A549 (cell line): ENCODE data around the gene SORCS2. TPM values are rescaled to one million over a fixed set of nuclear protein-coding genes. Genes with fewer than 3 reads are reported as not detected.

Experiments used
- ATAC-seq, 2 experiments: fragments of 200-7000 bp in 1 of 2; fragments of >200 bp in 1 of 2; cut with Nextera tagmentation in 1 of 2; cut with Tn5 transposase in 1 of 2; 3 replicates each; pipeline versions ENCODE4 v1.8.0 to v1.9.1; 2018 to 2020; ENCODE audit warnings: mild to moderate bottlenecking in 1 of 2, moderate library complexity in 1 of 2
- CTCF ChIA-PET: fragments of 300-600 bp; sonication (Branson Sonifier 250); formaldehyde crosslinking; extraction: SDS; loops from one replicate; lab custom pipeline; 2021; ENCODE audit warnings: antibody characterized with exemption, inconsistent platforms; lab: Yijun Ruan, JAX
- POLR2A ChIA-PET: fragments of 350-600 bp; formaldehyde crosslinking; extraction: SDS; loops from one replicate; lab custom pipeline; 2021; ENCODE audit warnings: antibody characterized with exemption, inconsistent platforms; lab: Yijun Ruan, JAX
- DNase-seq, 2 experiments: peaks; one replicate each; pipeline versions ENCODE4 v3.0.0 to v3.0.0-alpha.2; 2011 to 2016; ENCODE audit warnings: low read depth in 1 of 2, low spot score in 1 of 2
- FAIRE-seq: peaks from 2 replicates; lab custom pipeline; 2011; peaks lifted over from hg19 to GRCh38; lab: Jason Lieb, UNC
- H3K27ac ChIP-seq, 2 experiments: fragments of >200 bp; sonication (Bioruptor Twin); formaldehyde crosslinking; 3 replicates each; pipeline ENCODE4 v1.5.1; 2016 to 2017
- H3K4me1 ChIP-seq: fragments of >200 bp; sonication (Bioruptor Twin); formaldehyde crosslinking; 3 replicates; pipeline ENCODE4 v1.6.1; 2016
- H3K4me2 ChIP-seq: fragments of >200 bp; sonication (Bioruptor Twin); formaldehyde crosslinking; 3 replicates; pipeline ENCODE4 v1.6.1; 2016
- H3K4me3 ChIP-seq: fragments of >200 bp; sonication (Bioruptor Twin); formaldehyde crosslinking; 3 replicates; pipeline ENCODE4 v1.5.1; 2016
- H3K9me3 ChIP-seq: fragments of >200 bp; sonication (Bioruptor Twin); formaldehyde crosslinking; 3 replicates; pipeline ENCODE4 v1.6.1; 2016
- BHLHE40 ChIP-seq: IDR thresholded peaks from 2 replicates; pipeline ENCODE4 v1.6.1; 2012; ENCODE audit warnings: low read depth, low read length, inconsistent platforms
- CBX8 ChIP-seq: fragments of 200-600 bp; sonication (generic); IDR thresholded peaks from 2 replicates; pipeline ENCODE4 v1.6.1; 2016
- CHD4 ChIP-seq: fragments of 200-600 bp; sonication (generic); IDR thresholded peaks from 2 replicates; pipeline ENCODE4 v1.6.1; 2016; ENCODE audit warnings: antibody characterized with exemption, mild to moderate bottlenecking, borderline replicate concordance
- CTCF ChIP-seq: fragments of >200 bp; sonication (Bioruptor Twin); formaldehyde crosslinking; IDR thresholded peaks from 3 replicates; pipeline ENCODE4 v1.5.1; 2016
- E2F6 ChIP-seq: IDR thresholded peaks from 2 replicates; pipeline ENCODE4 v1.6.1; 2012; ENCODE audit warnings: low read depth, borderline replicate concordance
- EHF ChIP-seq: fragments of 250-450 bp; sonication (Bioruptor Pico); IDR thresholded peaks from 2 replicates; pipeline ENCODE4 v1.5.0; 2020; ENCODE audit warnings: mild to moderate bottlenecking
- ELK1 ChIP-seq: fragments of 150-350 bp; IDR thresholded peaks from 2 replicates; pipeline ENCODE4 v1.6.1; 2014; ENCODE audit warnings: low read depth, mild to moderate bottlenecking, low read length
- ESRRA ChIP-seq: fragments of 150-350 bp; IDR thresholded peaks from 2 replicates; pipeline ENCODE4 v1.6.1; 2014; ENCODE audit warnings: mild to moderate bottlenecking, low read length, borderline replicate concordance
- FOSB ChIP-seq: fragments of 250-450 bp; sonication (Bioruptor Pico); IDR thresholded peaks from 2 replicates; pipeline ENCODE4 v1.5.0; 2020; ENCODE audit warnings: mild to moderate bottlenecking, moderate library complexity
- HEYL ChIP-seq: fragments of 250-450 bp; sonication (Bioruptor Pico); IDR thresholded peaks from 2 replicates; pipeline ENCODE4 v1.8.0; 2021; ENCODE audit warnings: mild to moderate bottlenecking, moderate library complexity
- HOXB5 ChIP-seq: fragments of 250-450 bp; sonication (Bioruptor Pico); IDR thresholded peaks from 2 replicates; pipeline ENCODE4 v1.5.0; 2020; ENCODE audit warnings: mild to moderate bottlenecking, moderate library complexity
- KDM1A ChIP-seq: fragments of 200-600 bp; sonication (generic); IDR thresholded peaks from 2 replicates; pipeline ENCODE4 v1.6.1; 2016; ENCODE audit warnings: low read depth, mild to moderate bottlenecking
- MAFK ChIP-seq: fragments of 450-650 bp; IDR thresholded peaks from 2 replicates; pipeline ENCODE4 v1.6.1; 2014; ENCODE audit not compliant: partially characterized antibody
- MAZ ChIP-seq: fragments of 150-350 bp; IDR thresholded peaks from 2 replicates; pipeline ENCODE4 v1.6.1; 2014; ENCODE audit warnings: antibody characterized with exemption, low read depth, low read length, borderline replicate concordance
- MYC ChIP-seq: IDR thresholded peaks from 2 replicates; pipeline ENCODE4 v1.6.1; 2012; ENCODE audit warnings: mild to moderate bottlenecking, inconsistent platforms, low read length, improper control_type of control experiment, borderline replicate concordance
- NFE2L2 ChIP-seq: fragments of 150-350 bp; conservative IDR thresholded peaks from 2 replicates; pipeline ENCODE4 v1.6.1; 2014; ENCODE audit warnings: low read length
- PBX3 ChIP-seq: IDR thresholded peaks from 2 replicates; pipeline ENCODE4 v1.6.1; 2012
- POLR2A ChIP-seq: IDR thresholded peaks from 2 replicates; pipeline ENCODE4 v1.6.1; 2012; ENCODE audit warnings: mild to moderate bottlenecking, low read length
- REST ChIP-seq: fragments of 200-600 bp; sonication (generic); IDR thresholded peaks from 2 replicates; pipeline ENCODE4 v1.6.1; 2016; ENCODE audit warnings: antibody characterized with exemption, mild to moderate bottlenecking, moderate library complexity
- RNF2 ChIP-seq: fragments of 200-600 bp; sonication (generic); IDR thresholded peaks from 2 replicates; pipeline ENCODE4 v1.6.1; 2016; ENCODE audit warnings: low read depth, mild to moderate bottlenecking, antibody characterized with exemption, moderate library complexity, borderline replicate concordance
- SREBF2 ChIP-seq: fragments of 450-650 bp; IDR thresholded peaks from 2 replicates; pipeline ENCODE4 v1.6.1; 2014; ENCODE audit warnings: mild to moderate bottlenecking, moderate library complexity
- TFCP2L1 ChIP-seq: fragments of 250-450 bp; sonication (Bioruptor Pico); IDR thresholded peaks from 2 replicates; pipeline ENCODE4 v1.5.0; 2021; ENCODE audit warnings: mild to moderate bottlenecking
- TP53 ChIP-seq: fragments of 250-450 bp; sonication (Bioruptor Pico); IDR thresholded peaks from 2 replicates; pipeline ENCODE4 v1.5.0; 2021; ENCODE audit warnings: mild to moderate bottlenecking, moderate library complexity
- ZFP36 ChIP-seq: fragments of 450-650 bp; IDR thresholded peaks from 2 replicates; pipeline ENCODE4 v1.6.1; 2014; ENCODE audit warnings: borderline replicate concordance; ENCODE audit not compliant: partially characterized antibody
- WGBS: methylation state at CpG from one replicate; pipeline ENCODE4 v1.1.6; 2017; ENCODE audit errors: missing lambda C conversion rate; 5-methylcytosine and 5-hydroxymethylcytosine counted together
- polyA plus RNA-seq, 4 experiments: library from polyadenylated mRNA; depleted of rRNA in 3 of 4; stranded (reverse); fragments of >200 nt; fragmentation: RNase III in 1 of 4; extraction: RNeasy Plus Mini Kit Qiagen cat#74134 plus additional on column Dnase treatment in 1 of 4; gene quantifications; 2 replicates in 3 of 4; 3 replicates in 1 of 4; pipeline ENCODE4 v1.2.3, GENCODE V29; 2011 to 2017

Gene SORCS2
- polyA plus RNA-seq, 2 of the 4 experiments (the other 2 are of a cell fraction): 1.4 to 4.6 TPM

- Histone ChIP-seq H3K4me1 (no peaks in the 10 kb centered on the region), H3K27ac (no peak overlapping the region), H3K4me3 (no peak overlapping the region)
- POLR2A ChIA-PET: no interaction called here
- DNase-seq (no peak), FAIRE-seq (no peak)
- TF ChIP-seq POLR2A: no peak
- no peak for TF ChIP-seq HOXB5 (CRISPR knock-in tag)
- TF ChIP-seq REST: no peak
- TF ChIP-seq RNF2: no peak
- no peak for TF ChIP-seq HEYL
- TF ChIP-seq FOSB (CRISPR knock-in tag): no peak
- TF ChIP-seq ESRRA: no peak
- no peak for TF ChIP-seq CHD4
- TF ChIP-seq TFCP2L1 (CRISPR knock-in tag): no peak
- TF ChIP-seq MAFK: no peak
- TF ChIP-seq TP53 (CRISPR knock-in tag): no peak
- TF ChIP-seq, all 56 proteins: peak for 0
- no peak for ATAC-seq
- WGBS: 82% methylated on average over 5 of the region's 6 CpGs
- CTCF ChIA-PET: no interaction called here
- no peaks in the 10 kb centered on the region for H3K9me3 ChIP-seq
- no peak overlapping the region for H3K4me2 ChIP-seq
Measured at GRCh38 chr4:7379719-7380118, 187.4 kb downstream of the SORCS2 start.

GRCh38 chr4:7381221-7381889 lies 189.0 kb downstream of the SORCS2 start:
- WGBS: 72% methylated on average over 8 of the region's 9 CpGs
- DNase-seq (no peak), FAIRE-seq (no peak), ATAC-seq (no peak)
- TF ChIP-seq SREBF2 (no peak), CBX8 (no peak), E2F6 (no peak), MAZ (no peak), MAFK (no peak), CTCF (no peak), EHF (CRISPR knock-in tag) (no peak), ELK1 (no peak), POLR2A (no peak), PBX3 (no peak), NFE2L2 (no peak), KDM1A (no peak), BHLHE40 (no peak), RNF2 (no peak), MYC (no peak), ZFP36 (no peak)
- no peak overlapping the region for H3K4me2 ChIP-seq
- H3K9me3 ChIP-seq: no peaks in the 10 kb centered on the region
- no peaks in the 10 kb centered on the region for H3K4me1 ChIP-seq
- ChIA-PET POLR2A (no interaction called here), CTCF (interaction anchor here (0.9 to 1.1 kb wide), 3 partner anchors 10 to 189 kb away, joined by 3 to 5 read pairs (median 3); no protein-coding TSS in a partner anchor)
- no peak overlapping the region for H3K27ac ChIP-seq
- no peak overlapping the region for H3K4me3 ChIP-seq
